ENCODE results near the gene ATP6V1D.
"Not testable (repeated sequence)": the region's sequence is repeated elsewhere in the genome, so short reads cannot be mapped to it uniquely, and the experiment has no call there.

Gene ATP6V1D

GRCh38 chr14:67370830-67371229 is 11.2 kb upstream of the ATP6V1D start:
- DNase-seq (ENCODE audit: low spot score): no peak

- no peak for DNase-seq (ENCODE audit: low spot score)
Observed at GRCh38 chr14:67365476-67365875, 5.9 kb upstream of the ATP6V1D start.

- DNase-seq (ENCODE audit: low spot score): no peak
Observed at GRCh38 chr14:67360470-67361206, 1.0 kb upstream of the ATP6V1D start.

- no peak for DNase-seq (ENCODE audit: low spot score)
Observed at GRCh38 chr14:67358924-67359774, 455 bp downstream of the ATP6V1D start.

- DNase-seq (ENCODE audit: low spot score): no peak
Observed at GRCh38 chr14:67357969-67358354, 1.6 kb downstream of the ATP6V1D start.

GRCh38 chr14:67357186-67357968 is 2.2 kb downstream of the ATP6V1D start:
- no peak for DNase-seq (ENCODE audit: low spot score)

- DNase-seq (ENCODE audit: low spot score): no peak
Observed at GRCh38 chr14:67352055-67352454, 7.5 kb downstream of the ATP6V1D start.

GRCh38 chr14:67345583-67345982 is 14.0 kb downstream of the ATP6V1D start:
- no peak for DNase-seq (ENCODE audit: low spot score)

- DNase-seq (ENCODE audit: low spot score): no peak
Observed at GRCh38 chr14:67343601-67344230, 15.9 kb downstream of the ATP6V1D start.

- DNase-seq (ENCODE audit: low spot score): not testable (repeated sequence)
Observed at GRCh38 chr14:67341231-67341630, 18.4 kb downstream of the ATP6V1D start.

GRCh38 chr14:67335781-67336180 is 23.8 kb downstream of the ATP6V1D start:
- no peak for DNase-seq (ENCODE audit: low spot score)

- DNase-seq (ENCODE audit: low spot score): peak; percentile 45
Observed at GRCh38 chr14:67332468-67332867, 27.1 kb downstream of the ATP6V1D start.

GRCh38 chr14:67331368-67332125 is 28.1 kb downstream of the ATP6V1D start:
- peak; percentile 94 for DNase-seq (ENCODE audit: low spot score)

- not testable (repeated sequence) for DNase-seq (ENCODE audit: low spot score)
Observed at GRCh38 chr14:67329666-67330065, 29.9 kb downstream of the ATP6V1D start.

GRCh38 chr14:67319142-67319541 is 40.5 kb downstream of the ATP6V1D start:
- DNase-seq (ENCODE audit: low spot score): no peak

- no peak for DNase-seq (ENCODE audit: low spot score)
Observed at GRCh38 chr14:67317822-67318221, 41.8 kb downstream of the ATP6V1D start.

- no peak for DNase-seq (ENCODE audit: low spot score)
Observed at GRCh38 chr14:67313153-67313552, 46.5 kb downstream of the ATP6V1D start.

GRCh38 chr14:67311868-67312267 is 47.7 kb downstream of the ATP6V1D start:
- no peak for DNase-seq (ENCODE audit: low spot score)
